ENCODE results near the gene CBLIF. TPM values are rescaled to one million over a fixed set of nuclear protein-coding genes. Genes with fewer than 3 reads are reported as not detected.

CBLIF gene
- total RNA-seq, 2 experiments from 2014 or later: not detected

GRCh38 chr11:59801981-59802638 is 43.2 kb downstream of the CBLIF start:
- POLR2A ChIA-PET: interaction anchor here (0.6 to 1.7 kb wide), 5 partner anchors 16 to 367 kb away, joined by 3 to 11 read pairs (median 4); no protein-coding TSS in a partner anchor

GRCh38 chr11:59801160-59801706 is 44.1 kb downstream of the CBLIF start:
- Histone ChIP-seq H3K79me2 (ENCODE audit: insufficient read depth, low read depth, low read length) (no peaks in the 10 kb centered on the region), H3K27ac (ENCODE audit: low read depth, low read length, poor library complexity, severe bottlenecking) (no peak overlapping the region), H3K4me1 (ENCODE audit: insufficient read depth, low read length, poor library complexity, severe bottlenecking) (peaks cover 4% of the 10 kb centered on the region), H3K9me3 (ENCODE audit: low read length) (no peaks in the 10 kb centered on the region), H3K36me3 (ENCODE audit: insufficient read depth, low read length) (peaks cover 35% of the 10 kb centered on the region), H2AFZ (ENCODE audit: low read length) (no peak overlapping the region), H3K4me3 (ENCODE audit: low read depth, low read length, poor library complexity, severe bottlenecking) (no peak overlapping the region), H4K20me1 (ENCODE audit: insufficient read depth, low read length) (no peaks in the 10 kb centered on the region), H3K4me2 (ENCODE audit: low read length) (no peak overlapping the region), H3K9me2 (ENCODE audit: insufficient read depth, low read length) (no peaks in the 10 kb centered on the region)
- intact Hi-C loops (cut with micrococcal nuclease; ENCODE audit: unreplicated experiment): no loop called here
- POLR2A ChIA-PET: interaction anchor here (0.5 to 1.7 kb wide), 7 partner anchors 29 to 571 kb away, joined by 3 to 11 read pairs (median 3); partner anchors contain the start of gene PATL1
- TF ChIP-seq EZH2phosphoT487 (IDR thresholded peaks at IDR 0.05; ENCODE audit: borderline replicate concordance, low read depth, low read length): no peak
- TF ChIP-seq CTCF (conservative IDR thresholded peaks at IDR 0.05; ENCODE audit: low read length): no peak
- DNase-seq (ENCODE audit: low spot score): no peak
- no TSS peak for BruUV-seq (replicated peaks)
- CTCF ChIA-PET (ENCODE audit: unreplicated experiment): interaction anchor here (1.0 to 1.2 kb wide), 4 partner anchors 45 to 118 kb away, joined by 3 to 9 read pairs (median 3); partner anchors contain the start of gene STX3

More at GRCh38 chr11:59801981-59802638, 43.2 kb downstream of the CBLIF start:
- Histone ChIP-seq H3K9me2 (ENCODE audit: insufficient read depth, low read length) (no peaks in the 10 kb centered on the region), H3K4me3 (ENCODE audit: low read depth, low read length, poor library complexity, severe bottlenecking) (no peak overlapping the region), H3K4me2 (ENCODE audit: low read length) (no peak overlapping the region), H4K20me1 (ENCODE audit: insufficient read depth, low read length) (no peaks in the 10 kb centered on the region), H3K9me3 (ENCODE audit: low read length) (no peaks in the 10 kb centered on the region), H3K36me3 (ENCODE audit: insufficient read depth, low read length) (peaks cover 44% of the 10 kb centered on the region), H3K4me1 (ENCODE audit: insufficient read depth, low read length, poor library complexity, severe bottlenecking) (peaks cover 4% of the 10 kb centered on the region), H3K27ac (ENCODE audit: low read depth, low read length, poor library complexity, severe bottlenecking) (no peak overlapping the region), H3K79me2 (ENCODE audit: insufficient read depth, low read depth, low read length) (no peaks in the 10 kb centered on the region), H2AFZ (ENCODE audit: low read length) (no peak overlapping the region)
- DNase-seq (ENCODE audit: low spot score): no peak
- CTCF ChIA-PET (ENCODE audit: unreplicated experiment): interaction anchor here (1.0 to 1.1 kb wide), 2 partner anchors 47 to 117 kb away, joined by 3 to 9 read pairs; partner anchors contain the start of gene STX3
- TF ChIP-seq CTCF (conservative IDR thresholded peaks at IDR 0.05; ENCODE audit: low read length) (no peak), EZH2phosphoT487 (IDR thresholded peaks at IDR 0.05; ENCODE audit: borderline replicate concordance, low read depth, low read length) (no peak)
- intact Hi-C loops (cut with micrococcal nuclease; ENCODE audit: unreplicated experiment): loop anchor here (1.0 to 2.0 kb wide), 2 partner anchors 48 to 265 kb away; no protein-coding TSS in a partner anchor
- no TSS peak for BruUV-seq (replicated peaks)
